HL-60 (cell line): ENCODE measurements around the gene AP5M1.
"Not testable (repeated sequence)": the region's sequence is repeated elsewhere in the genome, so short reads cannot be mapped to it uniquely, and the experiment has no call there.

Experiments used
- DNase-seq, 2 experiments: peaks; one replicate each; pipeline ENCODE4 v3.0.0-alpha.2; 2010 to 2020; ENCODE audit warnings: low read depth in 1 of 2, low spot score in 1 of 2
- H3K27ac ChIP-seq: fragments of 250-450 bp; sonication (Bioruptor Pico); replicated peaks from 2 replicates; pipeline ENCODE4 v1.5.1; 2020; ENCODE audit warnings: mild to moderate bottlenecking, moderate library complexity
- H3K27me3 ChIP-seq: fragments of 250-450 bp; sonication (Bioruptor Pico); 2 replicates; pipeline ENCODE4 v1.5.1; 2021; ENCODE audit warnings: mild to moderate bottlenecking, moderate library complexity; ENCODE audit not compliant: insufficient read depth, poor library complexity, severe bottlenecking
- H3K4me3 ChIP-seq: replicated peaks from 2 replicates; pipeline ENCODE4 v1.5.1; 2011; ENCODE audit warnings: mild to moderate bottlenecking, control low read depth, low read length; ENCODE audit not compliant: insufficient read depth
- GABPA ChIP-seq: IDR thresholded peaks from 2 replicates; pipeline ENCODE4 v1.6.1; 2012; ENCODE audit warnings: low read depth
- POLR2AphosphoS5 ChIP-seq: IDR thresholded peaks from 2 replicates; pipeline ENCODE4 v1.6.1; 2012; ENCODE audit warnings: low read depth
- SPI1 ChIP-seq: IDR thresholded peaks from 2 replicates; pipeline ENCODE4 v1.6.1; 2012; ENCODE audit warnings: low read depth, mild to moderate bottlenecking, borderline replicate concordance
- long read RNA-seq: library from polyadenylated mRNA; unstranded; transcript quantifications from one replicate; pipeline ENCODE4 v2.0.0, GENCODE V29; 2020
- TF ChIP-seq, protein P1 (sequence below): IDR thresholded peaks from one replicate; pipeline ENCODE4 v1.5.1; 2011; ENCODE audit warnings: low read length, control low read depth, inconsistent platforms; ENCODE audit not compliant: insufficient read depth
- TF ChIP-seq, protein P2 (sequence below): IDR thresholded peaks from 2 replicates; pipeline ENCODE4 v1.6.1; 2012; ENCODE audit warnings: low read depth; ENCODE audit not compliant: insufficient replicate concordance

AP5M1 gene, protein sequence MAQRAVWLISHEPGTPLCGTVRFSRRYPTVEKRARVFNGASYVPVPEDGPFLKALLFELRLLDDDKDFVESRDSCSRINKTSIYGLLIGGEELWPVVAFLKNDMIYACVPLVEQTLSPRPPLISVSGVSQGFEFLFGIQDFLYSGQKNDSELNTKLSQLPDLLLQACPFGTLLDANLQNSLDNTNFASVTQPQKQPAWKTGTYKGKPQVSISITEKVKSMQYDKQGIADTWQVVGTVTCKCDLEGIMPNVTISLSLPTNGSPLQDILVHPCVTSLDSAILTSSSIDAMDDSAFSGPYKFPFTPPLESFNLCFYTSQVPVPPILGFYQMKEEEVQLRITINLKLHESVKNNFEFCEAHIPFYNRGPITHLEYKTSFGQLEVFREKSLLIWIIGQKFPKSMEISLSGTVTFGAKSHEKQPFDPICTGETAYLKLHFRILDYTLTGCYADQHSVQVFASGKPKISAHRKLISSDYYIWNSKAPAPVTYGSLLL
- long read RNA-seq, full-length matches to known transcripts = 216 of 248 reads
- long read RNA-seq, partial matches to known transcripts = 9 of 248 reads
- long read RNA-seq, other reads (novel, unspliced or antisense) = 23 of 248 reads

DNA sequence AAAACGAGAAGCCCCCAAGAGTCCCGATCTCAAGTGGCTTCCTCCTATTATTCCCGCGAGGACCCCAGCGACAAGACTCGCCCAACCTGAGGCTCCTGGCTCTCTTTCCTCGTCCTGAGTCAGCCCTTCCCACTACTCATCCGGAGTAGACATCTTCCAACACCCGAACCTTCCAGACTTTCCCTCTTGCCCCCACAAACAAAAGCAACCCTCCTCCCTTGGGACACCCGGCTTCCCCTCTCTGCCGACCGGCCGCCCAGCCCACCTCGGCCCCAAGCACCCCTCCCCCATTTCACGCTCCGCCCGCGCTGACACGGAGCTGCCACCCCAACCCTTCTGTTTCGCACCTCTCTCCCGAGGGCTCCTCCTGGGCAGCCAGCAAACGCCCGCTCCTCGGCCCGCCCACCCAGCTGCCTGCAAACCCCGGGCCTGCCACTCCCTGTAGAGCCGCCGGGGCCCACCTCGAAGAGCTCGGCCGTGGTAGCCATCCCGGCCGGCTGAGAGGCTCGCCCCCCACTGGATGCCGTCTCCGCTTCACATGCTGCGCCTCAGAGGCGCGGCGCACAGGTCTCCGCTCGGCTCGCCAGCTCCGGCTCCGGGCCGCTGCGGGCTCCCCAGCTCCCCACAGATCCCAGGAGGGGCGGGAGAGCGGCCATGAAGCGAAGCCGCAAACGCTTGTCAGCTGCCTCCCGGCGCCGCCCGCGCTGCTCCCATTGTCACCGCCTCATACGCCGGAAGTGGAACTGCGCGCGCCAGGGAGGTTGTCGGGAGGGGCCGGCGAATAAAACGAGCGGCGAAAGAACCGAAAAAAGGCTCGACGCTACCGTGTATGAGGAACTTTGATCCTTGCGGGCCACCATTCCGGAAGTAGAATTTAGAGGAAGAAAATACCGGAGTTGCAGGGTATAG, at the start of gene AP5M1, which contains the start of gene EXOC5:
AP5M1 (plus strand) TSS at position 811 of the 909 bp plus-strand sequence. CDS start 344 bp downstream, outside the sequence.
EXOC5 (minus strand) TSS at position 745 of the 909 bp plus-strand sequence; CDS start at position 488, 257 bp downstream.
- no peaks in the 10 kb centered on the region for H3K27me3 ChIP-seq
- H3K4me3 ChIP-seq = peak within 1 kb of the TSS; percentile 92
- peak; percentile 86 to 95 for DNase-seq
- H3K27ac ChIP-seq = peak within 1 kb of the TSS; percentile 88
- TF ChIP-seq, protein P1, sequence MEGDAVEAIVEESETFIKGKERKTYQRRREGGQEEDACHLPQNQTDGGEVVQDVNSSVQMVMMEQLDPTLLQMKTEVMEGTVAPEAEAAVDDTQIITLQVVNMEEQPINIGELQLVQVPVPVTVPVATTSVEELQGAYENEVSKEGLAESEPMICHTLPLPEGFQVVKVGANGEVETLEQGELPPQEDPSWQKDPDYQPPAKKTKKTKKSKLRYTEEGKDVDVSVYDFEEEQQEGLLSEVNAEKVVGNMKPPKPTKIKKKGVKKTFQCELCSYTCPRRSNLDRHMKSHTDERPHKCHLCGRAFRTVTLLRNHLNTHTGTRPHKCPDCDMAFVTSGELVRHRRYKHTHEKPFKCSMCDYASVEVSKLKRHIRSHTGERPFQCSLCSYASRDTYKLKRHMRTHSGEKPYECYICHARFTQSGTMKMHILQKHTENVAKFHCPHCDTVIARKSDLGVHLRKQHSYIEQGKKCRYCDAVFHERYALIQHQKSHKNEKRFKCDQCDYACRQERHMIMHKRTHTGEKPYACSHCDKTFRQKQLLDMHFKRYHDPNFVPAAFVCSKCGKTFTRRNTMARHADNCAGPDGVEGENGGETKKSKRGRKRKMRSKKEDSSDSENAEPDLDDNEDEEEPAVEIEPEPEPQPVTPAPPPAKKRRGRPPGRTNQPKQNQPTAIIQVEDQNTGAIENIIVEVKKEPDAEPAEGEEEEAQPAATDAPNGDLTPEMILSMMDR = no peak
- TF ChIP-seq, protein P2, sequence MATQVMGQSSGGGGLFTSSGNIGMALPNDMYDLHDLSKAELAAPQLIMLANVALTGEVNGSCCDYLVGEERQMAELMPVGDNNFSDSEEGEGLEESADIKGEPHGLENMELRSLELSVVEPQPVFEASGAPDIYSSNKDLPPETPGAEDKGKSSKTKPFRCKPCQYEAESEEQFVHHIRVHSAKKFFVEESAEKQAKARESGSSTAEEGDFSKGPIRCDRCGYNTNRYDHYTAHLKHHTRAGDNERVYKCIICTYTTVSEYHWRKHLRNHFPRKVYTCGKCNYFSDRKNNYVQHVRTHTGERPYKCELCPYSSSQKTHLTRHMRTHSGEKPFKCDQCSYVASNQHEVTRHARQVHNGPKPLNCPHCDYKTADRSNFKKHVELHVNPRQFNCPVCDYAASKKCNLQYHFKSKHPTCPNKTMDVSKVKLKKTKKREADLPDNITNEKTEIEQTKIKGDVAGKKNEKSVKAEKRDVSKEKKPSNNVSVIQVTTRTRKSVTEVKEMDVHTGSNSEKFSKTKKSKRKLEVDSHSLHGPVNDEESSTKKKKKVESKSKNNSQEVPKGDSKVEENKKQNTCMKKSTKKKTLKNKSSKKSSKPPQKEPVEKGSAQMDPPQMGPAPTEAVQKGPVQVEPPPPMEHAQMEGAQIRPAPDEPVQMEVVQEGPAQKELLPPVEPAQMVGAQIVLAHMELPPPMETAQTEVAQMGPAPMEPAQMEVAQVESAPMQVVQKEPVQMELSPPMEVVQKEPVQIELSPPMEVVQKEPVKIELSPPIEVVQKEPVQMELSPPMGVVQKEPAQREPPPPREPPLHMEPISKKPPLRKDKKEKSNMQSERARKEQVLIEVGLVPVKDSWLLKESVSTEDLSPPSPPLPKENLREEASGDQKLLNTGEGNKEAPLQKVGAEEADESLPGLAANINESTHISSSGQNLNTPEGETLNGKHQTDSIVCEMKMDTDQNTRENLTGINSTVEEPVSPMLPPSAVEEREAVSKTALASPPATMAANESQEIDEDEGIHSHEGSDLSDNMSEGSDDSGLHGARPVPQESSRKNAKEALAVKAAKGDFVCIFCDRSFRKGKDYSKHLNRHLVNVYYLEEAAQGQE = peak; percentile 52
- TF ChIP-seq SPI1 = peak; percentile 28; the same call in 1 of the 2 replicates
- TF ChIP-seq GABPA = peak; percentile 80

DNA sequence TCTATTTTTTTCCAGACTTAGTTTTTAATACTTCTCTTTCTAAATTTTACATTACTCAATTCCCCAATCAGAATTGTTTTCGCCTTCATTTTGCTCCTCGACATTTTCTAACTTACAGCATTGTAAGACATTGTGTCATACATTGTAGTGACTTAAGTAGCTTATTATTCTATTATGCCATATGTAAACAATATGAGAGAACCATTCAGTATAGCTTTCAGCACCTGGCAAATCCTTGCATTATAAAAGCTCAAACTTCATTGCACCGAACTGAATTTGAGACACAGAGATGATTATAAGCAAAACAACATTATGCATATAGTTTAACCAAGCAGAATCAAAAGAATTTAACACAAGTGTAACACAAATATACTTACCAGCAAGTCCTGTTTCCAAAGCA, 46.8 kb upstream of the AP5M1 start:
- no peak for TF ChIP-seq POLR2AphosphoS5
- no peak overlapping the region for H3K27ac ChIP-seq
- DNase-seq = no peak
- no peaks in the 10 kb centered on the region for H3K27me3 ChIP-seq
- H3K4me3 ChIP-seq = no peak overlapping the region

DNA sequence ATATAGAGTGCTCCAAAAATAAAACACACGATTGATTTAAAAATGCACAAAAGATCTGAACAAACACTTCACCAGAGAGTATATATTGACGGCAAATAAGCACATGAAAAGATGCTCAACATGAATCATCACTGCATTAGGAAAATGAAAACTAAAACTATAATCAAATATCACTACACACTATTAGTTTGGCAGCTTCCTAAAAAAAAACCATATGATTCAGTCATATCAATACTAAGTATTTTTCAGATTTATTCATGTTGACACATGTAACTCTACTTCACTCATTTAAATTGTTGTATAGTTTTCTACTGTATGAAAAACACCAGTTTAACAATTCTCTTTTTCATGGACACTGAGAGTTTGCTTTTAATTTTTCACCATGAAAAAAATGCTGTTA, 41.7 kb upstream of the AP5M1 start:
- Histone ChIP-seq H3K27me3 (no peaks in the 10 kb centered on the region), H3K27ac (no peak overlapping the region), H3K4me3 (no peak overlapping the region)
- no peak for TF ChIP-seq SPI1
- TF ChIP-seq, protein P2 = no peak
- TF ChIP-seq GABPA = no peak
- TF ChIP-seq, protein P1 = no peak
- TF ChIP-seq POLR2AphosphoS5 = no peak
- DNase-seq = no peak

DNA sequence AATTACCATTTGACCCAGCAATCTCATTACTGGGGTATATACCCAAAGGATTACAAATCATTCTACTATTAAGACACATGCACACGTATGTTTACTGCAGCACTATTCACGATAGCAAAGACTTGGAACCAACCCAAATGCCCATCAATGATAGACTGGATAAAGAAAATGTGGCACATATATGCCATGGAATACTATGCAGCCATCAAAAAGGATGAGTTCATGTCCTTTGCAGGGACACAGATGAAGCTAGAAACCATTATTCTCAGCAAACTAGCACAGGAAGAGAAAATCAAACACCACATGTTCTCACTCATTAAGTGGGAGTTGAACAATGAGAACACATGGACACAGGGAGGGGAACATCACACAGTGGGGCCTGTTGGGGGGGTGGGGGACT, 40.5 kb upstream of the AP5M1 start:
- DNase-seq, H3K27ac ChIP-seq, H3K27me3 ChIP-seq, H3K4me3 ChIP-seq: not testable (repeated sequence)
